Stomach (tissue), 9 donors: ENCODE results near the gene FRY. TPM values are rescaled to one million over a fixed set of nuclear protein-coding genes. Genes with fewer than 3 reads are reported as not detected.
A peak's percentile ranks its signal among the peaks of the same experiment; 100 is the strongest.

Experiments
- DNase-seq, 2 donors: peaks; one replicate each; pipeline versions ENCODE4 v3.0.0 to v3.0.0-alpha.2; 2013 to 2019
- H3K27ac ChIP-seq, 5 donors: fragments of 200-600 bp in 4 of 5; sonication (generic) in 4 of 5; one replicate each; pipeline ENCODE4 v1.5.1; 2013 to 2019; ENCODE audit warnings: mild to moderate bottlenecking in 1 of 5, moderate library complexity in 1 of 5
- H3K27me3 ChIP-seq, 3 donors: fragments of 200-600 bp; sonication (generic); one replicate each; pipeline ENCODE4 v1.5.1; 2017 to 2019; ENCODE audit warnings: mixed run types in 1 of 3
- H3K36me3 ChIP-seq, 4 donors: fragments of 200-600 bp; sonication (generic); 1 replicate in 3 of 4; 2 replicates in 1 of 4; pipeline ENCODE4 v1.5.1; 2016 to 2019
- H3K4me1 ChIP-seq, 4 donors: fragments of 200-600 bp; sonication (generic); one replicate each; pipeline ENCODE4 v1.5.1; 2016 to 2019
- H3K4me3 ChIP-seq, 4 donors: fragments of 200-600 bp; sonication (generic) in 3 of 4; one replicate each; pipeline ENCODE4 v1.5.1; 2016 to 2019; ENCODE audit warnings: mild to moderate bottlenecking in 1 of 4
- H3K9me3 ChIP-seq, 4 donors: fragments of 200-600 bp; sonication (generic); one replicate each; pipeline ENCODE4 v1.5.1; 2016 to 2019
- CTCF ChIP-seq, 7 experiments: fragments of 450-650 bp in 4 of 7; fragments of 200-600 bp in 3 of 7; sonication (generic) in 3 of 7; IDR thresholded peaks; one replicate each; pipeline ENCODE4 v1.5.1; 2016 to 2019; ENCODE audit warnings: antibody characterized with exemption in 7 of 7, control low read depth in 2 of 7, mild to moderate bottlenecking in 1 of 7
- EP300 ChIP-seq: sonication (generic); formaldehyde crosslinking; IDR thresholded peaks from one replicate; pipeline ENCODE4 v1.6.1; 2017; ENCODE audit warnings: antibody characterized with exemption
- POLR2A ChIP-seq, 4 donors: fragments of 450-650 bp; IDR thresholded peaks; one replicate each; pipeline ENCODE4 v1.6.1; 2016; ENCODE audit warnings: antibody characterized with exemption in 4 of 4, control low read depth in 2 of 4, mild to moderate bottlenecking in 1 of 4, moderate library complexity in 1 of 4
- POLR2AphosphoS5 ChIP-seq, 3 donors: sonication (generic); formaldehyde crosslinking; IDR thresholded peaks; one replicate each; pipeline ENCODE4 v1.6.1; 2016; ENCODE audit warnings: antibody characterized with exemption in 3 of 3
- WGBS, 5 donors: extraction: QIAGEN DNeasy Blood & Tissue Kit in 3 of 5; methylation state at CpG; one replicate each; pipeline versions ENCODE4 v1.1.5 to v1.1.7; 2013 to 2018; 5-methylcytosine and 5-hydroxymethylcytosine counted together
- intact Hi-C: fragments of 100-400 bp; cut with DNase I; formaldehyde crosslinking; loops from one replicate; pipeline ENCODE4 v1.15.1; 2023; ENCODE audit warnings: low total_unique reads
- polyA plus RNA-seq, 3 donors: library from polyadenylated mRNA; stranded (reverse); fragments of 200-250 nt; gene quantifications; one replicate each; pipeline ENCODE4 v1.2.3, GENCODE V29; 2013
- total RNA-seq, 5 donors: library from RNA; depleted of rRNA; stranded (reverse); fragments of >200 nt; gene quantifications; one replicate each; pipeline versions ENCODE4 v1.1.0 to v1.2.3, GENCODE V29; 2014 to 2016
- donor health status: healthy with polysubstance abuse.
- donor health status: Bipolar disorder and iron deficiency.
- donor health status: healthy.

The FRY gene
- total and polyA plus RNA-seq, 8 donors = 3.5 to 97.1 (median 16.4) TPM

DNA sequence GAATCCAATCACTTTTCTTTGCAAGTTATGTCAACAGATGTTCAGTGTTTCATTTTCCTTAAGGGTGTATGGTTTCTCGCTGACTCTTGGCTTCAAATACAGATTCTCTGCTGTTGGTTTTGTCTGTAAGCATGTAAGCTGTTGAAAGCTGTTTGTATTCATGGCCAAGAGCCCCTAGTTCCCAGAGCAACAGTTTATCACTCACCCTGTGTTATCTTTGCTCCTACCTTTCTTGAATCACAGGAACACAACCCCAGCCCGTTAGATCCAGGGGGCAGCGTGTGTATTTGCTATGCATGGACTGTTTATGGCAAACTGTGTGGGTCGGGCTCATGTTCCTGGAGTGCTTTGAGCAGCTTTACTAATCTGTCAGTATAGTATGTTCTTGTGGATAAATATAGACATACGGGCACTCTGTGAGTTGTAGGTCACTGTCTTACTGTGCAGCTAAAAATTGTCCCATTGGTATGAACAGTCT lies 28.9 kb downstream of the FRY start:
- Histone ChIP-seq H3K9me3 (no peaks in the 10 kb centered on the region), H3K27me3 (no peaks in the 10 kb centered on the region), H3K36me3 (no peaks in the 10 kb centered on the region), H3K4me1 (peaks cover 0 to 37% (median 15%) of the 10 kb centered on the region in 4 donors), H3K27ac (peak overlapping the region in 2 of 5 donors; percentile 2 to 28), H3K4me3 (no peak overlapping the region)
- TF ChIP-seq CTCF (IDR thresholded peaks at IDR 0.05) = no peak
- no peak for TF ChIP-seq EP300
- TF ChIP-seq POLR2AphosphoS5 (IDR thresholded peaks at IDR 0.05) = no peak
- TF ChIP-seq POLR2A (IDR thresholded peaks at IDR 0.05) = no peak
- intact Hi-C loops = no loop called here
- 30 to 46% (median 33%) methylated on average over 5 of the region's 5 CpGs for WGBS, 5 donors
- no peak for DNase-seq

DNA sequence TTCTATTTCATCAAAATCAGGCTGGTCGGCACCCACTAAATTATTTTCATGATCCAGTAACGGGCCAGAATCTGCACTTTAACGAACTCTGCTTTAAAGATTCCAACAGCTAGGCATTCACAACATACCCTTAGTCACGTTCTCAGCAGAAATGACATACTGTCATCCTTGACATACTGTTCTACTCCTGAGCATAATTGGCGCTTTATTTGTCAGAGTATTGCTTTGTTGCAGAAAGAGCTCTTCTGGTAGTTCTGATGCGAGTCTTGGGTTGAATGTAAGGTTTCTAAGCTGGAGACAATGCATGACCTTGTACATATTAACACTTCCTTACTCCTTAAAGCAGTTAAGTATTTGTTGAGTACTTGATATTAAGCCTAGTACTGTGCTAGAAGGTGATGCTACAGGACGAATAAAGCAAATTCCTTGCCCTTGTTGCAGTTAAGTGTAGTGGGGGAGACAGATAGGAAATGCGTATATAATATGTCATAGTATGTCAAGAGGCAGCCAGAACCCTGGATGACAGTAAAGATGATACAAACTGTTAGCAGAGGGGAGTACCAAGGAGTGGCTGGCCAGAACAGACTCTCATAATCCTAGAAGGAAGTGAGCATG lies 32.2 kb downstream of the FRY start:
- H3K27ac ChIP-seq = no peak overlapping the region
- H3K4me3 ChIP-seq = no peak overlapping the region
- WGBS, 5 donors = 89 to 94% (median 93%) methylated on average over 8 of the region's 8 CpGs
- intact Hi-C loops = no loop called here
- no peak for TF ChIP-seq POLR2AphosphoS5 (IDR thresholded peaks at IDR 0.05)
- no peak for TF ChIP-seq CTCF (IDR thresholded peaks at IDR 0.05)
- no peak for TF ChIP-seq EP300
- TF ChIP-seq POLR2A (IDR thresholded peaks at IDR 0.05) = no peak
- no peak for DNase-seq
- peaks cover 0 to 37% (median 15%) of the 10 kb centered on the region in 4 donors for H3K4me1 ChIP-seq
- no peaks in the 10 kb centered on the region for H3K27me3 ChIP-seq
- no peaks in the 10 kb centered on the region for H3K9me3 ChIP-seq
- no peaks in the 10 kb centered on the region for H3K36me3 ChIP-seq

GRCh38 chr13:32067149-32067961 lies 35.8 kb downstream of the FRY start:
- WGBS, 5 donors = 78 to 88% (median 82%) methylated on average over 6 of the region's 6 CpGs
- TF ChIP-seq POLR2A (IDR thresholded peaks at IDR 0.05) (no peak), POLR2AphosphoS5 (IDR thresholded peaks at IDR 0.05) (no peak), EP300 (no peak), CTCF (IDR thresholded peaks at IDR 0.05) (no peak)
- H3K4me1 ChIP-seq = peaks cover 0 to 9% (median 0%) of the 10 kb centered on the region in 4 donors
- intact Hi-C loops = no loop called here
- no peaks in the 10 kb centered on the region for H3K36me3 ChIP-seq
- no peak overlapping the region for H3K27ac ChIP-seq
- no peaks in the 10 kb centered on the region for H3K9me3 ChIP-seq
- H3K4me3 ChIP-seq = no peak overlapping the region
- H3K27me3 ChIP-seq = no peaks in the 10 kb centered on the region
- peak in 1 of 2 donors; percentile 11 for DNase-seq

DNA sequence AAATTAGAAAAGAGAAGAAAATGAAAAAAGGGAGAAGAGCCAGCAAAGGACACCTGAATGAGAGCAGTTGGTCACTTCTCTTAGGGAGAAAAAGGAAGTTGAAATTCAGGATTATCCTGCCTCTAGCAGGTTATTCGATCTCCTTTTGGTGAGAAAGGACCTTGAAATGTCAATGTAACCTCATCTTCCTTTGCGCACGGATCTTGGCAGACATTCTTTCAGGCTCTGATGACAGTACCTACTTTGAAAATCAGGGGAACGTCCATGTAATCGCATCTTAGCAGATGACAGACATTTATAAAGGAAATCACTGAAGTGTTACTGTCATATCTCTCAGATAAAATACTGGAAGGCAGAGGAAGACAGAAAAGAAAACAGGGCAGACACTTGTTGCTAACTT lies 36.7 kb downstream of the FRY start:
- no peaks in the 10 kb centered on the region for H3K36me3 ChIP-seq
- intact Hi-C loops = no loop called here
- no peaks in the 10 kb centered on the region for H3K27me3 ChIP-seq
- 75 to 81% (median 77%) methylated on average over 5 of the region's 5 CpGs for WGBS, 5 donors
- DNase-seq = no peak
- H3K9me3 ChIP-seq = no peaks in the 10 kb centered on the region
- no peak for TF ChIP-seq POLR2A (IDR thresholded peaks at IDR 0.05)
- no peak for TF ChIP-seq EP300
- no peak for TF ChIP-seq CTCF (IDR thresholded peaks at IDR 0.05)
- no peak for TF ChIP-seq POLR2AphosphoS5 (IDR thresholded peaks at IDR 0.05)
- peaks cover 0 to 8% (median 0%) of the 10 kb centered on the region in 4 donors for H3K4me1 ChIP-seq
- H3K4me3 ChIP-seq = no peak overlapping the region
- no peak overlapping the region for H3K27ac ChIP-seq
